GM23338 (cell line): ENCODE measurements around the gene CELA2A.

Experiments
- EZH2 ChIP-seq: fragments of 200-600 bp; sonication (generic); IDR thresholded peaks from one replicate; pipeline ENCODE4 v1.8.0; 2017; ENCODE audit warnings: antibody characterized with exemption, mild to moderate bottlenecking, low read depth; ENCODE audit not compliant: unreplicated experiment
- EZH2phosphoT487 ChIP-seq: fragments of 200-600 bp; sonication (generic); IDR thresholded peaks from one replicate; pipeline ENCODE4 v1.8.1; 2018; ENCODE audit warnings: antibody characterized with exemption; ENCODE audit not compliant: unreplicated experiment
- TF ChIP-seq, protein P1 (sequence below): IDR thresholded peaks from one replicate; pipeline ENCODE4 v1.6.1; 2018; ENCODE audit warnings: antibody characterized with exemption; ENCODE audit not compliant: unreplicated experiment

GRCh38 chr1:15501208-15502032 lies 44.9 kb downstream of the CELA2A start:
- TF ChIP-seq EZH2phosphoT487: no peak
- TF ChIP-seq, protein P1, sequence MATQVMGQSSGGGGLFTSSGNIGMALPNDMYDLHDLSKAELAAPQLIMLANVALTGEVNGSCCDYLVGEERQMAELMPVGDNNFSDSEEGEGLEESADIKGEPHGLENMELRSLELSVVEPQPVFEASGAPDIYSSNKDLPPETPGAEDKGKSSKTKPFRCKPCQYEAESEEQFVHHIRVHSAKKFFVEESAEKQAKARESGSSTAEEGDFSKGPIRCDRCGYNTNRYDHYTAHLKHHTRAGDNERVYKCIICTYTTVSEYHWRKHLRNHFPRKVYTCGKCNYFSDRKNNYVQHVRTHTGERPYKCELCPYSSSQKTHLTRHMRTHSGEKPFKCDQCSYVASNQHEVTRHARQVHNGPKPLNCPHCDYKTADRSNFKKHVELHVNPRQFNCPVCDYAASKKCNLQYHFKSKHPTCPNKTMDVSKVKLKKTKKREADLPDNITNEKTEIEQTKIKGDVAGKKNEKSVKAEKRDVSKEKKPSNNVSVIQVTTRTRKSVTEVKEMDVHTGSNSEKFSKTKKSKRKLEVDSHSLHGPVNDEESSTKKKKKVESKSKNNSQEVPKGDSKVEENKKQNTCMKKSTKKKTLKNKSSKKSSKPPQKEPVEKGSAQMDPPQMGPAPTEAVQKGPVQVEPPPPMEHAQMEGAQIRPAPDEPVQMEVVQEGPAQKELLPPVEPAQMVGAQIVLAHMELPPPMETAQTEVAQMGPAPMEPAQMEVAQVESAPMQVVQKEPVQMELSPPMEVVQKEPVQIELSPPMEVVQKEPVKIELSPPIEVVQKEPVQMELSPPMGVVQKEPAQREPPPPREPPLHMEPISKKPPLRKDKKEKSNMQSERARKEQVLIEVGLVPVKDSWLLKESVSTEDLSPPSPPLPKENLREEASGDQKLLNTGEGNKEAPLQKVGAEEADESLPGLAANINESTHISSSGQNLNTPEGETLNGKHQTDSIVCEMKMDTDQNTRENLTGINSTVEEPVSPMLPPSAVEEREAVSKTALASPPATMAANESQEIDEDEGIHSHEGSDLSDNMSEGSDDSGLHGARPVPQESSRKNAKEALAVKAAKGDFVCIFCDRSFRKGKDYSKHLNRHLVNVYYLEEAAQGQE: no peak
- TF ChIP-seq EZH2: no peak
